Mesenchymal stem cell (in vitro differentiated cells and primary cell): ENCODE measurements around the gene SP8.

Source experiments
- DNase-seq: peaks from one replicate; pipeline ENCODE4 v3.0.0-alpha.2; 2013
- H2AFZ ChIP-seq: one replicate; pipeline ENCODE4 v1.6.1; 2013; ENCODE audit warnings: low read depth, mild to moderate bottlenecking, control low read depth, inconsistent platforms, low read length, moderate library complexity
- H2AK5ac ChIP-seq: 2 replicates; pipeline ENCODE4 v1.6.1; 2013; ENCODE audit warnings: low read length, moderate library complexity, mild to moderate bottlenecking, inconsistent platforms; ENCODE audit not compliant: severe bottlenecking
- H2BK120ac ChIP-seq: one replicate; pipeline ENCODE4 v1.6.1; 2013; ENCODE audit warnings: low read depth, mild to moderate bottlenecking, inconsistent platforms, low read length, moderate library complexity
- H2BK12ac ChIP-seq, 2 experiments: one replicate each; pipeline ENCODE4 v1.6.1; 2013; ENCODE audit warnings: inconsistent platforms in 2 of 2, low read length in 2 of 2, mild to moderate bottlenecking in 2 of 2, moderate library complexity in 2 of 2, control low read depth in 1 of 2
- H2BK15ac ChIP-seq: one replicate; pipeline ENCODE4 v1.6.1; 2013; ENCODE audit warnings: mild to moderate bottlenecking, low read depth, inconsistent platforms; ENCODE audit not compliant: poor library complexity, severe bottlenecking
- H2BK5ac ChIP-seq: 2 replicates; pipeline ENCODE4 v1.6.1; 2013; ENCODE audit warnings: low read depth, mild to moderate bottlenecking, low read length, control low read depth, inconsistent platforms; ENCODE audit not compliant: poor library complexity, severe bottlenecking
- H3K14ac ChIP-seq, 2 experiments: one replicate each; pipeline ENCODE4 v1.6.1; 2013; ENCODE audit warnings: inconsistent platforms in 2 of 2, low read length in 2 of 2, control low read depth in 1 of 2, mild to moderate bottlenecking in 1 of 2, moderate library complexity in 1 of 2
- H3K18ac ChIP-seq, 2 experiments: one replicate each; pipeline ENCODE4 v1.6.1; 2013; ENCODE audit warnings: inconsistent platforms in 2 of 2, low read length in 2 of 2, control low read depth in 1 of 2, low read depth in 1 of 2, mild to moderate bottlenecking in 1 of 2
- H3K23ac ChIP-seq, 2 experiments: one replicate each; pipeline ENCODE4 v1.6.1; 2013; ENCODE audit warnings: inconsistent platforms in 2 of 2, low read length in 2 of 2, mild to moderate bottlenecking in 2 of 2, moderate library complexity in 2 of 2, control low read depth in 1 of 2
- H3K27ac ChIP-seq: 2 replicates; pipeline ENCODE4 v1.5.1; 2013; ENCODE audit warnings: mild to moderate bottlenecking, moderate library complexity, low read length, control low read depth, inconsistent platforms; ENCODE audit not compliant: poor library complexity, severe bottlenecking
- H3K27me3 ChIP-seq, 2 experiments: 2 replicates each; pipeline versions ENCODE4 v1.6.1 to v1.7.0; 2013; ENCODE audit warnings: low read length in 2 of 2, mild to moderate bottlenecking in 2 of 2, moderate library complexity in 2 of 2, control low read depth in 1 of 2, inconsistent platforms in 1 of 2; ENCODE audit not compliant: control insufficient read depth in 1 of 2, insufficient read depth in 1 of 2
- H3K36me3 ChIP-seq, 2 experiments: 2 replicates each; pipeline versions ENCODE4 v1.6.1 to v1.7.0; 2013; ENCODE audit warnings: low read length in 2 of 2, control low read depth in 1 of 2, inconsistent platforms in 1 of 2, low read depth in 1 of 2, mild to moderate bottlenecking in 1 of 2; ENCODE audit not compliant: insufficient read depth in 2 of 2, control insufficient read depth in 1 of 2
- H3K4ac ChIP-seq, 2 experiments: one replicate each; pipeline ENCODE4 v1.6.1; 2013; ENCODE audit warnings: inconsistent platforms in 2 of 2, low read length in 2 of 2, mild to moderate bottlenecking in 2 of 2, moderate library complexity in 2 of 2, control low read depth in 1 of 2, low read depth in 1 of 2
- H3K4me1 ChIP-seq: 2 replicates; pipeline ENCODE4 v1.6.1; 2013; ENCODE audit warnings: low read depth, low read length, control low read depth; ENCODE audit not compliant: control insufficient read depth, insufficient read depth
- H3K4me2 ChIP-seq: 2 replicates; pipeline ENCODE4 v1.6.1; 2013; ENCODE audit warnings: low read length, mild to moderate bottlenecking, inconsistent platforms; ENCODE audit not compliant: poor library complexity, severe bottlenecking
- H3K4me3 ChIP-seq, 2 experiments: 2 replicates each; pipeline versions ENCODE4 v1.5.1 to v1.7.0; 2013; ENCODE audit warnings: low read length in 2 of 2, mild to moderate bottlenecking in 2 of 2, control low read depth in 1 of 2, low read depth in 1 of 2; ENCODE audit not compliant: insufficient read depth in 1 of 2
- H3K79me1 ChIP-seq: replicated peaks from 2 replicates; pipeline ENCODE4 v1.6.1; 2013; ENCODE audit warnings: mild to moderate bottlenecking, control low read depth, low read length, inconsistent platforms; ENCODE audit not compliant: poor library complexity, severe bottlenecking
- H3K9ac ChIP-seq: 2 replicates; pipeline ENCODE4 v1.7.0; 2013; ENCODE audit warnings: mild to moderate bottlenecking, low read length, moderate library complexity
- H3K9me3 ChIP-seq: 2 replicates; pipeline ENCODE4 v1.7.0; 2013; ENCODE audit warnings: mild to moderate bottlenecking, low read length; ENCODE audit not compliant: control insufficient read depth
- H4K8ac ChIP-seq: one replicate; pipeline ENCODE4 v1.6.1; 2013; ENCODE audit warnings: inconsistent platforms, mild to moderate bottlenecking, low read length, moderate library complexity
- H4K91ac ChIP-seq: one replicate; pipeline ENCODE4 v1.6.1; 2013; ENCODE audit warnings: mild to moderate bottlenecking, low read length, inconsistent platforms
- WGBS: methylation state at CpG from one replicate; pipeline ENCODE4 v1.1.7; 2013; ENCODE audit warnings: mixed read lengths; 5-methylcytosine and 5-hydroxymethylcytosine counted together

SP8 gene

GRCh38 chr7:20791538-20792434 is 5.1 kb upstream of the SP8 start:
- Histone ChIP-seq H2BK15ac (no peak overlapping the region), H3K27ac (no peak overlapping the region), H3K14ac (no peak overlapping the region), H3K4me3 (no peak overlapping the region), H3K79me1 (no peaks in the 10 kb centered on the region), H3K4me2 (no peak overlapping the region), H3K36me3 (no peaks in the 10 kb centered on the region), H2BK12ac (no peak overlapping the region), H3K27me3 (peaks cover 97 to 100% of the 10 kb centered on the region in 2 experiments), H3K23ac (no peak overlapping the region), H2BK120ac (no peak overlapping the region), H3K18ac (no peak overlapping the region), H3K9me3 (peaks cover 3% of the 10 kb centered on the region), H3K4ac (no peak overlapping the region), H4K91ac (no peak overlapping the region), H3K9ac (no peak overlapping the region), H3K4me1 (peaks cover 9% of the 10 kb centered on the region), H2AFZ (no peak overlapping the region), H4K8ac (no peak overlapping the region), H2AK5ac (no peak overlapping the region), H2BK5ac (no peak overlapping the region)
- WGBS = 4% methylated on average over 7 of the region's 8 CpGs
- DNase-seq = no peak

GRCh38 chr7:20790375-20790774 is 3.7 kb upstream of the SP8 start:
- Histone ChIP-seq H3K27me3 (peaks cover 100% of the 10 kb centered on the region in 2 experiments), H4K91ac (no peak overlapping the region), H3K4me1 (peaks cover 17% of the 10 kb centered on the region), H2AK5ac (no peak overlapping the region), H3K4ac (no peak overlapping the region), H3K23ac (no peak overlapping the region), H2BK15ac (no peak overlapping the region), H3K9ac (no peak overlapping the region), H3K4me3 (no peak overlapping the region), H3K36me3 (no peaks in the 10 kb centered on the region), H3K4me2 (no peak overlapping the region), H3K79me1 (no peaks in the 10 kb centered on the region), H2BK12ac (no peak overlapping the region), H3K27ac (no peak overlapping the region), H2AFZ (no peak overlapping the region), H2BK120ac (no peak overlapping the region), H3K18ac (no peak overlapping the region), H2BK5ac (no peak overlapping the region), H4K8ac (no peak overlapping the region), H3K9me3 (peaks cover 3% of the 10 kb centered on the region), H3K14ac (no peak overlapping the region)
- 17% methylated on average over 2 of the region's 5 CpGs for WGBS
- DNase-seq = no peak

GRCh38 chr7:20788420-20788990 is 1.8 kb upstream of the SP8 start:
- H3K9me3 ChIP-seq = peaks cover 3% of the 10 kb centered on the region
- no peaks in the 10 kb centered on the region for H3K79me1 ChIP-seq
- no peak overlapping the region for H2BK120ac ChIP-seq
- H4K91ac ChIP-seq = no peak overlapping the region
- no peak overlapping the region for H4K8ac ChIP-seq
- H3K14ac ChIP-seq = no peak overlapping the region
- no peak for DNase-seq
- peaks cover 92 to 95% of the 10 kb centered on the region in 2 experiments for H3K27me3 ChIP-seq
- H3K4me2 ChIP-seq = no peak overlapping the region
- no peak overlapping the region for H3K9ac ChIP-seq
- no peak overlapping the region for H3K27ac ChIP-seq
- H3K18ac ChIP-seq = no peak overlapping the region
- no peak overlapping the region for H2AK5ac ChIP-seq
- H2BK12ac ChIP-seq = no peak overlapping the region
- no peak overlapping the region for H3K4ac ChIP-seq
- no peak overlapping the region for H2BK15ac ChIP-seq
- H2AFZ ChIP-seq = no peak overlapping the region
- H3K36me3 ChIP-seq = peaks cover 0 to 2% of the 10 kb centered on the region in 2 experiments
- H3K23ac ChIP-seq = no peak overlapping the region
- peaks cover 33% of the 10 kb centered on the region for H3K4me1 ChIP-seq
- H3K4me3 ChIP-seq = no peak overlapping the region
- WGBS = under 1% methylated on average over 6 of the region's 10 CpGs
- H2BK5ac ChIP-seq = no peak overlapping the region

GRCh38 chr7:20787660-20788419 is 1.2 kb upstream of the SP8 start:
- H2BK120ac ChIP-seq = no peak overlapping the region
- no peak overlapping the region for H2BK5ac ChIP-seq
- no peak overlapping the region for H2BK12ac ChIP-seq
- no peak overlapping the region for H2AFZ ChIP-seq
- H3K27ac ChIP-seq = no peak overlapping the region
- 2% methylated on average over 19 of the region's 21 CpGs for WGBS
- H3K4me3 ChIP-seq = peak overlapping the region in 1 of 2 experiments; percentile 70
- no peak overlapping the region for H3K23ac ChIP-seq
- peaks cover 92 to 95% of the 10 kb centered on the region in 2 experiments for H3K27me3 ChIP-seq
- peak; percentile 13 for DNase-seq
- H2BK15ac ChIP-seq = no peak overlapping the region
- peaks cover 0 to 2% of the 10 kb centered on the region in 2 experiments for H3K36me3 ChIP-seq
- H4K91ac ChIP-seq = no peak overlapping the region
- H2AK5ac ChIP-seq = no peak overlapping the region
- H3K9ac ChIP-seq = no peak overlapping the region
- peaks cover 34% of the 10 kb centered on the region for H3K4me1 ChIP-seq
- H3K79me1 ChIP-seq = no peaks in the 10 kb centered on the region
- H3K18ac ChIP-seq = no peak overlapping the region
- no peak overlapping the region for H3K4me2 ChIP-seq
- peaks cover 3% of the 10 kb centered on the region for H3K9me3 ChIP-seq
- no peak overlapping the region for H3K4ac ChIP-seq
- H4K8ac ChIP-seq = no peak overlapping the region
- H3K14ac ChIP-seq = no peak overlapping the region
